Measurements from ENCODE around the gene SNORC.

SNORC gene

DNA sequence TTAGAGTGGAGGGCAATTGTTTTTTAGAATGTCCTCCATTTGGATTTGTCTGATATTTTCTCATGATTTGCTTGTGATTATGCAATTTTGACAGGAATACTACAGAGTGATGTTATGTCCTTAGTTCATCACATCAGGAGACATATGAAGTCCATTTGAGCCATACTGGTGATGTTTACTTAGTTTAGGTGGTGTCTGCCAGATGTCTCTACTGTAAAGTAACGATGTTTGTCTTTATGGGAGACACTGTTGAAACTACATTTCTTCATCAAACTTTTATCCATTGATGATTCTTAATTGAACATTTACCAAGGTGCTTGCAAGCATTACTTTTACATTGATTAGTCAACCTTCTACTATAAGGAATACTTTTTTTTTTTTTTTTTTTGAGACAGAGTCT is 4.9 kb upstream of the SNORC start:
- no peak for DNase-seq (ENCODE audit: low read depth)
- H3K4me3 ChIP-seq (ENCODE audit: low read depth, low read length): no peak overlapping the region
- TF ChIP-seq, protein P1, sequence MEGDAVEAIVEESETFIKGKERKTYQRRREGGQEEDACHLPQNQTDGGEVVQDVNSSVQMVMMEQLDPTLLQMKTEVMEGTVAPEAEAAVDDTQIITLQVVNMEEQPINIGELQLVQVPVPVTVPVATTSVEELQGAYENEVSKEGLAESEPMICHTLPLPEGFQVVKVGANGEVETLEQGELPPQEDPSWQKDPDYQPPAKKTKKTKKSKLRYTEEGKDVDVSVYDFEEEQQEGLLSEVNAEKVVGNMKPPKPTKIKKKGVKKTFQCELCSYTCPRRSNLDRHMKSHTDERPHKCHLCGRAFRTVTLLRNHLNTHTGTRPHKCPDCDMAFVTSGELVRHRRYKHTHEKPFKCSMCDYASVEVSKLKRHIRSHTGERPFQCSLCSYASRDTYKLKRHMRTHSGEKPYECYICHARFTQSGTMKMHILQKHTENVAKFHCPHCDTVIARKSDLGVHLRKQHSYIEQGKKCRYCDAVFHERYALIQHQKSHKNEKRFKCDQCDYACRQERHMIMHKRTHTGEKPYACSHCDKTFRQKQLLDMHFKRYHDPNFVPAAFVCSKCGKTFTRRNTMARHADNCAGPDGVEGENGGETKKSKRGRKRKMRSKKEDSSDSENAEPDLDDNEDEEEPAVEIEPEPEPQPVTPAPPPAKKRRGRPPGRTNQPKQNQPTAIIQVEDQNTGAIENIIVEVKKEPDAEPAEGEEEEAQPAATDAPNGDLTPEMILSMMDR (conservative IDR thresholded peaks at IDR 0.05; ENCODE audit: low read depth, low read length): no peak

DNA sequence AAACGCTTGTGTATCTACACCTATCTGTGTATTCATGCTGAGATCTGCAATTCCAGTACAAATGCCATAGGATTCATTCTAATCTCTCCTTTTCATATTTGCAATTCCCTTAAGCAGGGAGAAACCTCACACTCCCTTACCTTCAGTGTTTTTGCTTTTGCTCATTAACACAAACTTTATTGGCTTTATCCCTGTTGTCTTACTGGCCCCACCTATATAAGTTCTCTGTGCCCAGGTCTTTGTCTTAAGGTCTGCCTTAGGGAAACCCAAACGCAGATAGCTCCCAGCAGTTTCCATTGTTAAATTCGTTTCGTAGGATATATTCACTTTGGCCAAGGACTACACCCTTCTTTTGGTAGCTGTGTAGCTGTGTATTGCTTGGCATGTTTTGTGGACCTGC is 4.0 kb upstream of the SNORC start:
- H3K4me3 ChIP-seq (ENCODE audit: low read depth, low read length): no peak overlapping the region
- no peak for DNase-seq (ENCODE audit: low read depth)
- TF ChIP-seq, protein P1 (conservative IDR thresholded peaks at IDR 0.05; ENCODE audit: low read depth, low read length): no peak

- TF ChIP-seq, protein P1 (conservative IDR thresholded peaks at IDR 0.05; ENCODE audit: low read depth, low read length): no peak
- no peak overlapping the region for H3K4me3 ChIP-seq (ENCODE audit: low read depth, low read length)
- no peak for DNase-seq (ENCODE audit: low read depth)
Measured at GRCh38 chr2:232869138-232870017, 686 bp upstream of the SNORC start.

GRCh38 chr2:232870766-232871371 is 805 bp downstream of the SNORC start:
- TF ChIP-seq, protein P1 (conservative IDR thresholded peaks at IDR 0.05; ENCODE audit: low read depth, low read length): no peak
- no peak overlapping the region for H3K4me3 ChIP-seq (ENCODE audit: low read depth, low read length)
- no peak for DNase-seq (ENCODE audit: low read depth)

- no peak for DNase-seq (ENCODE audit: low read depth)
- no peak overlapping the region for H3K4me3 ChIP-seq (ENCODE audit: low read depth, low read length)
Measured at GRCh38 chr2:232871418-232871834, 1.4 kb downstream of the SNORC start.

DNA sequence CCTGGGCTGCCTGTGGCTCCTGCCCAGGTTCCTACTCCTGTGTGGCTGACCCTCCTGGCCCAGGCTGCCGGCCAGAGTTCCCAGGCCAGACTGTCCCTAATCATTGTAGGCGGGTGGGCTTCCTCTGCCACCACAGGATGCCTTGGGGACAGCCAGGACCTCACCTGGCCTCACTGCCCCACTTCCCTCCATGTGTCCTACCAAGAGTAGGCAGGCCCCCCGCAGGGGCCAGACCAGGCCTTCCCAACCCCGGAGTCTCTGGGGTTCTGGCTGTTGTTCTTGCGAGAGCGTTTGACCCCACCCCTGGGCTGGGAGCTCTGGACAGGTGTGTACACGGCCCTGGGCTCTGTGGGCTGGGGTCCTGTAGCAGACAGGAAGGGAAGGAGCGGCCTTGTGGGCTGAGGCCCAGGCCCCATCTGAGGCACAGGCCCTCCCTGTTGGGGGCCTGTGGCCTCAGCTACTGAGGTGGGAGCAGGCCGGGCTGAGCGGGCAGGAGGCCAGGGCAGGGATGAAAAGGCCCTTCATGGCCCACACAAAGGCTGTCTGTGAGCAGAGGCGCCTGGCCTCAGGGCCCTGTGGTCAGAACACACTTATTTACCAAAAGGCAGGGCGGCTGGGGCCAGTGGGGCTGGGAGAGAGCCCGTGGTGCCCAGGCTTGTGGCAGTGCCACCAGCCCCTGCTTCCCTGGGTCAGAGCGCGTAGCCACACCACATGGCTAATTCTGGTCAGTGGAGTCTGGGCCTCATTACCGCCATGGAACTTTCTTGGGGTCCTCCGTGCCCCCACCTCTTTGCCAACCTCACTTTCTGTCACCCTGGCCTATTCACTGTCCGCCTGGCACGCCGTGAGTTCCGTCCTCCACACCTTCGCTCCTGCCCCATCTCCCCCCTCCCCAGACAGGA is 2.0 kb downstream of the SNORC start:
- no peak overlapping the region for H3K4me3 ChIP-seq (ENCODE audit: low read depth, low read length)
- TF ChIP-seq, protein P1 (conservative IDR thresholded peaks at IDR 0.05; ENCODE audit: low read depth, low read length): no peak
- DNase-seq (ENCODE audit: low read depth): no peak

More at GRCh38 chr2:232871418-232871834, 1.4 kb downstream of the SNORC start:
- TF ChIP-seq, protein P1 (conservative IDR thresholded peaks at IDR 0.05; ENCODE audit: low read depth, low read length): no peak

Measured in choroid plexus epithelial cell (primary cell).